Large intestine (tissue), 3 donors: ENCODE measurements around the gene TEPSIN. TPM values are rescaled to one million over a fixed set of nuclear protein-coding genes. Genes with fewer than 3 reads are reported as not detected.

ENCODE experiments used
- DNase-seq, 2 donors: peaks; one replicate each; pipeline versions ENCODE4 v3.0.0 to v3.0.0-alpha.2; 2013
- H3K27ac ChIP-seq: one replicate; pipeline ENCODE4 v1.5.1; 2013; ENCODE audit warnings: low read length
- H3K27me3 ChIP-seq: 2 replicates; pipeline ENCODE4 v1.6.1; 2013; ENCODE audit warnings: low read length; ENCODE audit not compliant: control insufficient read depth, insufficient read depth
- H3K36me3 ChIP-seq: 2 replicates; pipeline ENCODE4 v1.6.1; 2013; ENCODE audit warnings: low read length; ENCODE audit not compliant: control insufficient read depth, insufficient read depth
- H3K4me1 ChIP-seq: one replicate; pipeline ENCODE4 v1.6.1; 2013; ENCODE audit warnings: low read length; ENCODE audit not compliant: control insufficient read depth, insufficient read depth
- H3K4me3 ChIP-seq: one replicate; pipeline ENCODE4 v1.5.1; 2013; ENCODE audit warnings: low read length
- H3K9me3 ChIP-seq: one replicate; pipeline ENCODE4 v1.6.1; 2013; ENCODE audit warnings: mild to moderate bottlenecking, low read depth, low read length, moderate library complexity; ENCODE audit not compliant: control insufficient read depth
- WGBS: methylation state at CpG from one replicate; pipeline ENCODE4 v1.1.5; 2013; ENCODE audit warnings: low lambda C conversion rate; ENCODE audit not compliant: insufficient coverage; 5-methylcytosine and 5-hydroxymethylcytosine counted together
- polyA plus RNA-seq: library from polyadenylated mRNA; unstranded; fragments of 120-200 nt; gene quantifications from one replicate; pipeline ENCODE4 v1.2.1, GENCODE V29; 2013

Gene TEPSIN
- polyA plus RNA-seq, 1 donor = 32.1 TPM

DNA sequence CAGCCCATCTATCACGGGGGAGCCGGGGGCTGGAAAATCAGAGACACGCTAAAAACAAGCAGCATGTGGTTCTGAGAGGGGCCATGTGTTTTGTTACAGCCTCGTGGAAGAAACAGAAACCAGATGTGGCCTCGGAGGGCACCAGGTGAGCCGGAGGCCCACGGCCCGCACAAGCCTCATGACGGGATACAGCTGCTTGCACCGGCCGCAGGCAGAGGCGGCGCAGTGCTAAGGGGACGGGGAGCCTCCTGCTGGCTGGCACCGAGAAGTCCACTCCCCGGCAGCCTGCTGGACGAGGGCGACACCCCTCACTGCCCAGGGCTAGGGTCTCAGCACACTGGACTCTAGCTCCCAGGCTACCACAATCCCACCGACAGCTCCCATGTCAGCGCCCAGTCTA lies 19.4 kb upstream of the TEPSIN start:
- Histone ChIP-seq H3K4me3 (no peak overlapping the region), H3K36me3 (peaks cover 68% of the 10 kb centered on the region), H3K27ac (no peak overlapping the region), H3K4me1 (peaks cover 22% of the 10 kb centered on the region), H3K9me3 (no peaks in the 10 kb centered on the region), H3K27me3 (no peaks in the 10 kb centered on the region)
- no CpG with 5 or more reads among the region's 20 CpGs for WGBS
- DNase-seq = no peak

DNA sequence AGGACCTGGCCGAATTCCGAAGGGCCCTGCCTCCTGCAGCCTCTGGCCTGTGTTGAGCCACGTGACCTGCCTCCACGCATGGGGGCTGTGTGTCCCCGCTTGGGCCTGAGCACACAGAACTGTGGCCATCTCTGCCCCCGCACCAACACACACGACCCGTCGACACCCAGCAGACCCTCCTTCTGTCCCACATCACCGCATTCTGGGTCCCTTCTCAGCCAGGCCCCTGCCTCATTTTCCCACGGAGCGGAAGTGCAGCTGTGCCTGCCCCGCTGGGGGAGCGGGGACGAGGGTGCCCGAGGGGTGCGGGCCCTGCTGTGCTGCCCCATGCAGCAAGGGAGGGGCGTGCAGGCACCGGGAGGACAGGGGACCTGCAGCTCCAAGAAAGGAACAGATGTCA lies 18.7 kb upstream of the TEPSIN start:
- H3K27ac ChIP-seq = no peak overlapping the region
- H3K27me3 ChIP-seq = no peaks in the 10 kb centered on the region
- no peaks in the 10 kb centered on the region for H3K9me3 ChIP-seq
- H3K4me1 ChIP-seq = peaks cover 30% of the 10 kb centered on the region
- no peak overlapping the region for H3K4me3 ChIP-seq
- peaks cover 62% of the 10 kb centered on the region for H3K36me3 ChIP-seq
- no peak for DNase-seq
- WGBS = no CpG with 5 or more reads among the region's 19 CpGs

GRCh38 chr17:81256616-81257015 lies 17.8 kb upstream of the TEPSIN start:
- Histone ChIP-seq H3K27me3 (no peaks in the 10 kb centered on the region), H3K9me3 (no peaks in the 10 kb centered on the region), H3K4me3 (no peak overlapping the region), H3K36me3 (peaks cover 61% of the 10 kb centered on the region), H3K4me1 (peaks cover 39% of the 10 kb centered on the region), H3K27ac (no peak overlapping the region)
- no CpG with 5 or more reads among the region's 12 CpGs for WGBS
- no peak for DNase-seq

DNA sequence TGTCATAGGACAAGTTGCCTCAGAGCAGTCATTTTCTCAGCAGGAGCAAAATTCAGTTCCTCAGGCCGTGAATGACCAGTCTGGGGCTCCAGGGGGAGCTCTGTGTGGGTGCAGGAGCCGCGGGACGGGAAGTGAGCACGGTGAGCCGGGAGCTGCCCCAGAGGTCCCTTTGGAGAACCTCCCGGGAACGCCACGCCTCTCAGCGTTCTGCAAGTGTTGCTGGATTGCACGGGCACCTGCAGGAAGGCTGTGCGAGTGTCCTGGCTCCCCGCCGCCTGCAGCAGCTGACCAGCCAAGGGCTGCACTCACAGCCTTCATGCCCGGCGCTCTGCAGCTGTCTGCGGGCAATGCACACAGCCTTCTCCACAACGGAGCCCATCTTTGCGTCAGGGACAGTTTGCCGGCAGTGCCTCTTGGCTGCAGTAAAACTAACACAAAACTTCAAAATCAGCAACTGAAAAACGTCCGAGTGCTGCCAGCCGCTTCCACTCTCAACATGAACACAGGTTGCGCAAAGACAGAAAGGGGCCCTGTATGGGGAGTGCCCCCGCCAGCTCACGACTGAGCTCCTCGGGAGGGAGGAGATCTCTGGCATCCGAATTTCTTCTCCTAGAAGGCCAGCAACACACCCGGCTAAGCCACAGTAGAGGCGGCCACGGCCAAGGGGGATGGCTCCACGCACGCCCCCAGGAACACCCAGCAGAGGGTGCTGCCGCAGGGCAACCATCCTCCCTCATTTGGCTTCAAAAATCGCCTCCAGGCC lies 16.3 kb upstream of the TEPSIN start:
- no peaks in the 10 kb centered on the region for H3K27me3 ChIP-seq
- H3K9me3 ChIP-seq = peaks cover 2% of the 10 kb centered on the region
- peak overlapping the region; percentile 60 for H3K27ac ChIP-seq
- no CpG with 5 or more reads among the region's 35 CpGs for WGBS
- DNase-seq = peak; percentile 80 to 87
- H3K36me3 ChIP-seq = peaks cover 58% of the 10 kb centered on the region
- peak overlapping the region; percentile 19 for H3K4me3 ChIP-seq
- peaks cover 54% of the 10 kb centered on the region for H3K4me1 ChIP-seq

DNA sequence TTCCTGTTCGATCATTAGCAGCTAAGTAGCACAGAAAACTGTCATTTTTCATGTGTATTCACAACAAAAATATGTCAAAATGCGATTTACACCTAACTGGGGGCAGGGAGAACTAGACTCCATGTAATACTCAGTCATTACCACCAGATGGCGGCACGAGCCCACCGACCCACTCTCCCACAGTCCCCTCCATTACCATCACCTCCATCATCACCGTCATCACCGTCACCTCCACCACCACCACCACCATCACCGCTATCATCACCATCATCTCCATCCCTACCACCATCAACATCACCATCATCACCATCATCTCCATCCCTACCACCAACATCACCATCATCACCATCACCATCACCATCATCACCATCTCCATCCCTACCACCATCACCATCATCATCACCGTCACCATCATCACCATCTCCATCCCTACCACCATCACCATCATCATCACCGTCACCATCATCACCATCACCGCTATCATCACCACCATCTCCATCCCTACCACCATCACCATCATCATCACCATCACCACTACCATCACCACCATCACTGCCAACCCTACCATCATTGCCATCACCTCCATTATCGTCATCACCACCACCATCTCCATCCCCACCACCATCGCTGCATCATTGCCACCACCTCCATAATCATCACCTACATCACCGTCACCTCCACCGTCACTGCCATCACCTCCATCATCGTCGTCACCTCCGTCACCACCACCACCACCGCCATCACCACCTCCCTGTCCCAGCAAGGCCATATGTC lies 14.7 kb upstream of the TEPSIN start:
- Histone ChIP-seq H3K4me1 (peaks cover 54% of the 10 kb centered on the region), H3K27me3 (no peaks in the 10 kb centered on the region), H3K27ac (no peak overlapping the region), H3K4me3 (no peak overlapping the region), H3K36me3 (peaks cover 55% of the 10 kb centered on the region), H3K9me3 (peaks cover 11% of the 10 kb centered on the region)
- no peak for DNase-seq
- 83% methylated on average over 5 of the region's 19 CpGs for WGBS

DNA sequence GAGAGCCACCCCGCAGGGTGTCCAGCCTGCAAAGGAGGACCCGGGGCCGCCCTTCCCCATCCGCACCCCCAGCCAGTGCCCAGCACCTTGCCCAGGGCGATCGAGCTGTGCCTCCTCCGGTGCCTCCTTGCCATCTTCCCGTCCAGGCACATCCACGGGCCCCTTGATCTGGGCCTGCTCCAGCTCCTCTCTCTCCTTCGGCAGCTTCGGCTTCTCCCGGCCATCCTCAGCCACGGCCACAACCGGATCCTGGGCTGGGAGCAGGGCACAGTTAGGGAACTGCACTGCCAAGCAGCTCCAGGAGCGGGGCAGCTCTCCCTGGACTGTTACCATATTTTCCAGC lies 14.1 kb upstream of the TEPSIN start:
- H3K36me3 ChIP-seq = peaks cover 51% of the 10 kb centered on the region
- WGBS = no CpG with 5 or more reads among the region's 15 CpGs

GRCh38 chr17:81252326-81252986 lies 13.6 kb upstream of the TEPSIN start:
- H3K27me3 ChIP-seq = no peaks in the 10 kb centered on the region
- peak in 1 of 2 donors; percentile 62 for DNase-seq
- peak overlapping the region; percentile 53 for H3K27ac ChIP-seq
- H3K4me3 ChIP-seq = no peak overlapping the region
- WGBS = no CpG with 5 or more reads among the region's 15 CpGs
- H3K4me1 ChIP-seq = peaks cover 54% of the 10 kb centered on the region
- H3K9me3 ChIP-seq = peaks cover 11% of the 10 kb centered on the region
- peaks cover 46% of the 10 kb centered on the region for H3K36me3 ChIP-seq

More for the DNA sequence above, 14.1 kb upstream of the TEPSIN start:
- Histone ChIP-seq H3K27me3 (no peaks in the 10 kb centered on the region), H3K4me3 (no peak overlapping the region), H3K9me3 (peaks cover 11% of the 10 kb centered on the region), H3K27ac (peak overlapping the region; percentile 53), H3K4me1 (peaks cover 54% of the 10 kb centered on the region)
- DNase-seq = no peak

DNA sequence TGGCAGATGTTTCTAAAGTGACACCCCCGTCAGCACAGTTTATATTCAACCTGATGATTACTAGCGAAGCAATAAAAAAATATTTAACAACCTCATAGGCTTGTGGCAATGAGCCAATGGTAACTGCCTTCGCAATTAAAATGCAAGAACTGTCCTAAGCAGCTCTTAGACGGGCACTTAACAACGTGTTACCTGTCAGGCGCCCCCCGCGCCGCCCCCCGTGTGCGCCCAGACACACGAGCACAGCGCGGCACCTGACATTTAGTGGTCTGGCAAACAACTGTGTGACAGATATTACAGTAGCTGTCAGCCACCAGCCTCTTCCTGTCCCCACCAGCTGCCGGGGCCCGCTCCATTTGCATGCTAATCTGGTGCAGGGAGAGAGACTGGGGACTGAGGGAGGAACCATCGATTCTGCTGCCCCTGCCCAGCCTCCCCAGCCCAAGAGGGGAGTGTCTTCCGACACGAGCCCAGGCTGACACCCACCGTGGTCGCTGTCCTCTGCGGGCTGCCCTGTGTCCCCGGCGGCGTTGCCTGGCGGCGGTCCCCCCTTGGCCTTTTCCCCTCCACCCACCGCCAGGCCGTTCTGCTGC lies 12.9 kb upstream of the TEPSIN start:
- Histone ChIP-seq H3K4me3 (no peak overlapping the region), H3K4me1 (peaks cover 54% of the 10 kb centered on the region), H3K27ac (peak overlapping the region; percentile 53), H3K9me3 (peaks cover 11% of the 10 kb centered on the region), H3K36me3 (peaks cover 44% of the 10 kb centered on the region), H3K27me3 (no peaks in the 10 kb centered on the region)
- DNase-seq = peak; percentile 44 to 85
- no CpG with 5 or more reads among the region's 29 CpGs for WGBS

DNA sequence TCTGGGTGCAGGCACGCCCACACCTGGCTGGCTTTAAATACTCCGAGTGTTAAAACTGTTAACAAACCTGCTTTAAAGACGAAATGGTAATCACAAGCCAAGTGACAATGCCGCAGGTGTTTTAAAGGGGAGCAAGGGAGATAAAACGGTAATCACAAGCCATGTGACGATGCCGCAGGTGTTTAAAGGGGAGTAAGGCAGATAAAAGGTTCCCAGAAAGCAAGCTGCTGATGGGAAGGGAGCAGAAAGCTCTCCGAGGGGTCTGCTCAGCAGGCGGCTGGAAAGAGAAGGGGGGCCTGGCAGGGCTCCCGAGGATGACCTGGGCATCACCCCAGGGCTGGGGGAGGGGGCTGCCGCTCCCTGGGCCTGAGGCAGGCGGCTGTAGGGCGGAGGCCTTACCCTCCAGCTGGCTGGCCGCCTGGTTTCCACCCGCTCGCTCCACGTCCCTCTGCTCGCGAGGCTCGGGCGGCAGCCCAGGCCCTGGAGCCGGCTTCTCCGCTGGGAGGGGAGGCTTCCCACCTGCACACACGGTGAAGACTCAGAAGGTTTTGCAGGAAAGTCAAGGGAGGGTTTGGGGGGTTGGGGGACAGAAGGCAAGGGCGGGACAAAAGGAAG lies 12.3 kb upstream of the TEPSIN start:
- H3K27me3 ChIP-seq = no peaks in the 10 kb centered on the region
- H3K4me3 ChIP-seq = no peak overlapping the region
- H3K4me1 ChIP-seq = peaks cover 53% of the 10 kb centered on the region
- peak; percentile 49 to 81 for DNase-seq
- H3K27ac ChIP-seq = peak overlapping the region; percentile 53
- peaks cover 41% of the 10 kb centered on the region for H3K36me3 ChIP-seq
- no CpG with 5 or more reads among the region's 25 CpGs for WGBS
- H3K9me3 ChIP-seq = peaks cover 12% of the 10 kb centered on the region
